ENCODE results near the gene SFXN1. TPM values are rescaled to one million over a fixed set of nuclear protein-coding genes. Genes with fewer than 3 reads are reported as not detected.

SFXN1 gene
- total RNA-seq, 1 donor from 2014 or later = 49.9 TPM

DNA sequence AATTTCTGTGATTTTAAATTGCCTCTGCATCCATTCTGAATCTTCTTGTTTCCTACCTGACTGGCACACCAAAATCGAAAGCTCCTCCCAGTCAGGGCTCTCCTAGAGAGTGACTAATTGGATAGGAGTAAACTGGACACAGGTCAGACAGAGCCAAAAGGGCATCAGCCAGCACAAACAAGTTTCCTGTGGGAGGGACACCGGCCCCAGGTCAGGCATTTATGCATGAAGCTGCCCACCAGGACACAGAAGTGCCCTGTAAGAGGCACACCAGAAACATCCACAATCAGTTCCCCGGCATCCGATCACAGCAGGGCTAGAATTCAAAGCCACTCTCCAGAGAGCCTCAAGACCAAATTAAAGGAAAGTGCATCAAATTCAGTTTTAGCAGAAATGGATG, 78.4 kb downstream of the SFXN1 start:
- DNase-seq (ENCODE audit: low read depth) = no peak
- TF ChIP-seq, protein P1, sequence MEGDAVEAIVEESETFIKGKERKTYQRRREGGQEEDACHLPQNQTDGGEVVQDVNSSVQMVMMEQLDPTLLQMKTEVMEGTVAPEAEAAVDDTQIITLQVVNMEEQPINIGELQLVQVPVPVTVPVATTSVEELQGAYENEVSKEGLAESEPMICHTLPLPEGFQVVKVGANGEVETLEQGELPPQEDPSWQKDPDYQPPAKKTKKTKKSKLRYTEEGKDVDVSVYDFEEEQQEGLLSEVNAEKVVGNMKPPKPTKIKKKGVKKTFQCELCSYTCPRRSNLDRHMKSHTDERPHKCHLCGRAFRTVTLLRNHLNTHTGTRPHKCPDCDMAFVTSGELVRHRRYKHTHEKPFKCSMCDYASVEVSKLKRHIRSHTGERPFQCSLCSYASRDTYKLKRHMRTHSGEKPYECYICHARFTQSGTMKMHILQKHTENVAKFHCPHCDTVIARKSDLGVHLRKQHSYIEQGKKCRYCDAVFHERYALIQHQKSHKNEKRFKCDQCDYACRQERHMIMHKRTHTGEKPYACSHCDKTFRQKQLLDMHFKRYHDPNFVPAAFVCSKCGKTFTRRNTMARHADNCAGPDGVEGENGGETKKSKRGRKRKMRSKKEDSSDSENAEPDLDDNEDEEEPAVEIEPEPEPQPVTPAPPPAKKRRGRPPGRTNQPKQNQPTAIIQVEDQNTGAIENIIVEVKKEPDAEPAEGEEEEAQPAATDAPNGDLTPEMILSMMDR (conservative IDR thresholded peaks at IDR 0.05; ENCODE audit: low read depth, low read length) = no peak

GRCh38 chr5:175557778-175558177, 79.4 kb downstream of the SFXN1 start:
- no peak for DNase-seq (ENCODE audit: low read depth)
- TF ChIP-seq, protein P1 (conservative IDR thresholded peaks at IDR 0.05; ENCODE audit: low read depth, low read length) = no peak
- no peak overlapping the region for H3K4me3 ChIP-seq (ENCODE audit: low read depth, low read length)

More for the DNA sequence above, 78.4 kb downstream of the SFXN1 start:
- H3K4me3 ChIP-seq (ENCODE audit: low read depth, low read length) = no peak overlapping the region

- no peak for DNase-seq (ENCODE audit: low read depth)
- no peak overlapping the region for H3K4me3 ChIP-seq (ENCODE audit: low read depth, low read length)
- TF ChIP-seq, protein P1 (conservative IDR thresholded peaks at IDR 0.05; ENCODE audit: low read depth, low read length) = no peak
Observed at GRCh38 chr5:175558801-175559480, 80.6 kb downstream of the SFXN1 start.

- no peak overlapping the region for H3K4me3 ChIP-seq (ENCODE audit: low read depth, low read length)
- no peak for DNase-seq (ENCODE audit: low read depth)
- TF ChIP-seq, protein P1 (conservative IDR thresholded peaks at IDR 0.05; ENCODE audit: low read depth, low read length) = no peak
Observed at GRCh38 chr5:175560011-175560410, 81.7 kb downstream of the SFXN1 start.

DNA sequence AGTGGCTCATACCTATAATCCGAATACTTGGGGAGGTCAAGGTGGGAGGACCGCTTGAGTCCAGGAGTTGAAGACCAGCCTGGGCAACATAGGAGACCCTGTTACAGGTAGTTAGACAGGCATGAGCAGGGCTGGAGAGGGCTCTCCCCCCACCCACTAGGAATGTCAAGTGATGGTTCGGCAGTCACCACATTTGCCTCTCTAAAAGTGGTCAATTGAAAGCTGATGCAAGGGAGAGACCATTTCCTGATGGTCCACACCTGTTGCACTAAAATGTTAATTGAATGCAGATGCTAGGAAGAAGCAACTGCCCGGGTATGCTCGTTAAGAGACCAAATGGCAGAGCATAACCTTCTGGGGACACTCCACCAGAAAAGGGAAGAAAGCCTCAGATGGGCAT, 82.7 kb downstream of the SFXN1 start:
- TF ChIP-seq, protein P1 (conservative IDR thresholded peaks at IDR 0.05; ENCODE audit: low read depth, low read length) = no peak
- no peak for DNase-seq (ENCODE audit: low read depth)
- H3K4me3 ChIP-seq (ENCODE audit: low read depth, low read length) = no peak overlapping the region

DNA sequence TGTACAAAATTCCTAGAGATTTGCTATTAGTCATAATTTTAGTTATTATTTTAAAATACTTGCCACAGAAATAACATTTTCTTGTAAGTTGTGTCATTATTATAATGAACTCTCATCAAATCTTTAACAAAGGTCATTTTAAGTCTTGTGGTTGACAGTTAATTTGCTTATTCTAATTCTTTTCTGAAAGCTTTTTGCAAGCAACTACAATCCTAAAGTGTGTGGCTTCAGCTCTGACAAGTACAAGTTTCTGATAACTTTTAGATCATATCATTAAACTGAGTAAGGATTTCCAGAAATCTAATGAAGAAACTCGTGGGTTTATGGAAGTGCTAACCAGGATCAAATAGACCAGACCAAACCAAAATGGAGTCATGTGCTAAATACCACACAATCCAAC, 86.4 kb downstream of the SFXN1 start:
- TF ChIP-seq, protein P1 (conservative IDR thresholded peaks at IDR 0.05; ENCODE audit: low read depth, low read length) = no peak
- no peak for DNase-seq (ENCODE audit: low read depth)
- H3K4me3 ChIP-seq (ENCODE audit: low read depth, low read length) = no peak overlapping the region

DNA sequence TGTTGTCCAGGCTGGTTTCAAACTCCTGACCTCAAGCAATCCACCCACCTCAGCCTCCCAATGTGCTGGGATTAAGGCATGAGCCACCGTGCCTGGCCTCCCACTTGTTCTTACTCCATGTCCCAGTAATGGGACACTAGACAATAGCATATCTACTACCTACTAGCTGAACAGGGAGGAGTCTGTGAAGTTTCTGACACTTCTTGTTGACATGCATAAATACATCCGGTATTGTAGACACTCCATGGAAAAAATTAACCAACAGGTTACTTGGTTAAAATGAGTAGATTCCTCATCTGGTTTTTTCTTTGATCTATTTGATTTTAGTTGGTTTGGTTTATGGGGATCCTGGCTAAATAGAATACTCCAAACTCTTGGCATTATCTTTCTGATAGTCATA, 88.3 kb downstream of the SFXN1 start:
- no peak overlapping the region for H3K4me3 ChIP-seq (ENCODE audit: low read depth, low read length)
- TF ChIP-seq, protein P1 (conservative IDR thresholded peaks at IDR 0.05; ENCODE audit: low read depth, low read length) = no peak
- no peak for DNase-seq (ENCODE audit: low read depth)
